Measurements from ENCODE around the gene PRUNE2.

PRUNE2 gene

GRCh38 chr9:76738402-76738801 lies 167.5 kb downstream of the PRUNE2 start:
- no peak for DNase-seq

- DNase-seq = no peak
These were observed 168.6 kb downstream of the PRUNE2 start for GRCh38 chr9:76737154-76737902.

DNA sequence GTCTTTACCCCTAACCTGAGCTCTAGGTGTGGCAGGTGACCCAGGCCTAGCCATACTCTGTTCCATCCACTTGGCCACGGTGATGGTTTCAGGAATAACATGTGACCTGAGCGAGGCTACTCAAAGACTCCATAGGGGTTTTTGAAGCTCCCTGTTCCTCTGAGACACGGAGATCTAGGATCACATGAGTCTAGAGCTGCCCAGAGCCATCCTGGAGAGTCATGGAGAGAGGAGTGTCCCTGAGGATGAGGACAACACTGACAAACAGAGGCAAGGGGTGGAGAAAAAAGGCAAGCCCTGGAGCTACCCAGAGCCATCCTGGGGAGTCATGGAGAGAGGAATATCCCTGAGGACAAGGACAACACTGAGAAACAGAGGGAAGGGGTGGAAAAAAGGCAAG lies 171.2 kb downstream of the PRUNE2 start:
- no peak for DNase-seq

DNA sequence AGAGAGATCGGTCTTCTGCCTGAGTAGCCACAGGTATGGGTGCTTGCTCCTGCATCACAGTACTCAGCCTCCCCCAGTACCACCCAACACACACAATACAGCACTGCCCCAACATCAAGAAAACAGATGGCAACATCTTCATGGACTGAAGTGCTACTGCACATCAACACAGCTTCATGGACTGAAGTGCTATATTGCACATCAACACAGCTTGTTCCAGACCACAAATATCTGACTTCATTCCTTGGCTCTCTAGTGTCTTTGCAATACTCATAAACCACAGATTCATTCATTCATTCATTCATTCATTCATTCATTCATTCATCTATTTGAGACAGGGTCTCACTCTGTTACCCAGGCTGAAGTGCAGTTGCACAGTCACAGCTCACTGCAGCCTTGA lies 172.8 kb downstream of the PRUNE2 start:
- no peak for DNase-seq

DNA sequence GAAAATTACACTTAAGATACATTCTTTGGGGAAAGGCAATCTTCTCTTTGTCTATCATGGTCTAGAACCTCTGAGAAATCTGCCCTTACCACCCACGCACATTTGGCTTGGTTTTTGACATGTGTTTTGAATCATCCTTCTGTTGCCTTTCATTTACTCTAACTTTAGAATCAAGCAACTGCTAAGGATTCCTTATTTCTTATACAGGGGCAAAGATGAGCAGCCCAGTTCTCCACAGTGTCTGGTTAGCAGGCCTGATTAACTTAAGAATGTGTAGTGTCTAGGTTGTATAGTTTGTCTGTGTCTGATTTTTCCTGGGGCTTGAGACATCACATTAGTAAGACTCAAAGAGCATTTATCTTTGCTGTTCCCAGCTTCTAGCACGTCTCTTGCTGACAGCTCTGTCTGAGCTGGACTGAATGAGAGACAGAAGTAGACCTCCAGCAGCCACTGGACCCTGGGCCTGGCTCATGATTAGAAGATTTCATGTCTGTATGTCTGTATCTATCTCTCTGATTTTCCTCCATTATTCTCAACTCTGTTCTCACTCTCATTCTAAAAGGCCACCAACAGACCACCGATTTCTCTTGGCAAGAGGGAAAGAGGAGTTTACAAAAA lies 173.5 kb downstream of the PRUNE2 start:
- peak in 1 of 58 donors; percentile 25 for DNase-seq

- DNase-seq = no peak
These were observed 175.1 kb downstream of the PRUNE2 start for GRCh38 chr9:76730801-76731200.

GRCh38 chr9:76729980-76730737 lies 175.8 kb downstream of the PRUNE2 start:
- DNase-seq = no peak

- no peak for DNase-seq
These were observed 176.8 kb downstream of the PRUNE2 start for GRCh38 chr9:76729116-76729515.

DNA sequence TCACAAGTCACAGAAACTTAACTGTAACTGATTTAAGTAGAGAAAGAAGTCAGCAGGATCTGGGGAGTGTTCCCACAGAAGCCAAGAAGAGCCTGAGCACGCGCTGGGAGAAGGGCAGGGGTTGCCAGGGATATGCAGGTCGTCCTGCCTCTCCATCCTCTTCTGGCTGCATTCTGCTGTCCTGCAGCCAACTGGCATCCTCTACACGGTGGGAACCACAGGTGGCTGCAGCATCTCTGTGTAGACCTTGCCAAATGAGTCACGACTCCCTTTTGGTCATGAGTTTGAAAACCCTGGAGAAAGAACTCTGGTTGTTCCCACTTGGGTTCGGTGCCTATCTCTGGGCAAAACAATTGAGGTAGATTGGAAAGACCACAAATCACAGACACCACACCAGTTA lies 180.0 kb downstream of the PRUNE2 start:
- peak in 1 of 58 donors; percentile 11 for DNase-seq

GRCh38 chr9:76725011-76725546 lies 180.8 kb downstream of the PRUNE2 start:
- DNase-seq = no peak

- DNase-seq = no peak
These were observed 185.7 kb downstream of the PRUNE2 start for GRCh38 chr9:76720245-76720644.

DNA sequence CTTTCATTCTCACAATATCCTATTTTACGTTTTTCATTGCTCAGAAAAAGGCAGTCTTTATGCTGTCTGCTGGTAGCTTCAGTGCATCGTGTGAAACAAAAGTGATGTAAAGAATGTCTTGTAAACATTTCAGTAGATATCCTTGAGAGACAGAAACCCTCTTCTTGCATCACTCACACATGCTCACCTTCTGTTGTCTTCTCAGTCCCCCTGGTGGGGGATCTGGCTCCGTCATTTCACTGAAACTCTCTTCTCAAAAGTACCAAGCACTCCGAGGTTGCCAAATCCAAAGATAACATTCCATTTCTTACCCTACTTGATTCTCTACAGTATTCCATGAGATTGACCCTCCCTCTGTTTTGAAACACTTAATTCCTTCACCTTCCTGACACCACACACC lies 187.7 kb downstream of the PRUNE2 start:
- no peak for DNase-seq

- peak in 4 of 58 donors; percentile 4 to 50 (median 14) for DNase-seq
These were observed 188.3 kb downstream of the PRUNE2 start for GRCh38 chr9:76717613-76718012.

DNA sequence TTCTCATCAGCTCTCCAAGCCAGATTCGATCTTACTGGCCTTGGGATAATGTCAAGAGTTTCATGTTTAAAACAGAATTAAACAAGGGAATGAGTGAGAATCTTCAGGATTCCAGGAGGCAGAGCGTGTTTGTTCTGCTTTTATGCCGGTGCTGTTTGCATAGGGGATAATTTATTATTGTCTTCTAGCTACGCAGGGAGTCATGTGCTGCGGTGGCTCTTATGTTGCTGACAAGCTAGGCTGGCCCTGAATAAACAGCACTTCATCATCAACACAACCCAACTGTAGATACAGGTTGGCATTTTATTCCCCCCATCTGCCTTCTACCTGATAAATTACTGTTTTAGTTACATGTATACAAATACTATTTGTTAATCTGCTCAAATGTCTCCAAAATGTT lies 188.7 kb downstream of the PRUNE2 start:
- DNase-seq = peak in 2 of 58 donors; percentile 6 to 15

- peak in 11 of 58 donors; percentile 9 to 71 (median 15) for DNase-seq
These were observed 189.7 kb downstream of the PRUNE2 start for GRCh38 chr9:76716085-76716672.

- DNase-seq = no peak
These were observed 192.5 kb downstream of the PRUNE2 start for GRCh38 chr9:76713381-76713780.

GRCh38 chr9:76709020-76709419 lies 196.9 kb downstream of the PRUNE2 start:
- no peak for DNase-seq

DNA sequence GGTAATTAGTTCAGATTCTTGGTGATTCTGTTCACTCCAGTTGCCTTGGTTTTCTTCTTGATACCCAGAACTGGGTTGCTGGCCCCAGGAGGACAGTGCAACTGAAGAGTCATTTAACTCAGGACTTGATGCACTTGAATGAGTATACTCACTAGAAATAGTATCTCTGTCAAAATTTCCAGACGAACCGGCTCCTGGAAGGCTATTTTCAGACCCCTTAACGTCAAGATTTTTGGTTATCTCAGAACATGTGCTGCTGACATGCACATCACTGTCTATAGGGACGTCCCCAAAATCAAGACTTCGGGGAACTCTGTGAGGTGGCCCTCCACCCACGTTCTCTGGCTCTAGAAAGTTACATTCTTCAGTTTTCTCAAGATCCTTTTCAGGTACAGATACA lies 198.4 kb downstream of the PRUNE2 start:
- DNase-seq = no peak

- DNase-seq = peak in 8 of 58 donors; percentile 8 to 76 (median 17)
These were observed 201.2 kb downstream of the PRUNE2 start for GRCh38 chr9:76704593-76705204.

DNA sequence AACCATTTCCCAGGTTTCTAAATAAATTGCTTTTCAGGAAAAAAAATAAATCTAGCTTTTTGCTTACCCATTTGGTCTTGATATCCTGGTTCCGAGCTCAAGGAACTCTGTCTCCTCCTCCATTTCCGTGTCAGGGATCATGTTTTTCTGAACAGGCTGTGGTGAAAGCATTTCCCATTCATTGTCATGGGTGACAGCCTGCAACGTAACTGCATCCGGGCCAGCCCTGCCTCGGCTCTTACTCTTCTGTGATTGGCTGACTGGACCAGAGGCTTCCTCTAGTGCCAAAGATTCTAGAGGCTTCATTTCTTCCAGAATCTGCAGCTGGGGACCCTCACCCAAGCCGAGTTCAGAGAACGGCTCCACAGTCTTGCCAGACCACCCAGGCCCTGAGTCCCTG lies 202.6 kb downstream of the PRUNE2 start:
- DNase-seq = no peak

GRCh38 chr9:76701441-76702039 lies 204.4 kb downstream of the PRUNE2 start:
- peak in 3 of 58 donors; percentile 7 to 24 (median 21) for DNase-seq

Data from anterior cingulate cortex (tissue), 58 donors.